ENCODE measurements around the gene RHEBL1.

RHEBL1 gene, protein sequence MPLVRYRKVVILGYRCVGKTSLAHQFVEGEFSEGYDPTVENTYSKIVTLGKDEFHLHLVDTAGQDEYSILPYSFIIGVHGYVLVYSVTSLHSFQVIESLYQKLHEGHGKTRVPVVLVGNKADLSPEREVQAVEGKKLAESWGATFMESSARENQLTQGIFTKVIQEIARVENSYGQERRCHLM

DNA sequence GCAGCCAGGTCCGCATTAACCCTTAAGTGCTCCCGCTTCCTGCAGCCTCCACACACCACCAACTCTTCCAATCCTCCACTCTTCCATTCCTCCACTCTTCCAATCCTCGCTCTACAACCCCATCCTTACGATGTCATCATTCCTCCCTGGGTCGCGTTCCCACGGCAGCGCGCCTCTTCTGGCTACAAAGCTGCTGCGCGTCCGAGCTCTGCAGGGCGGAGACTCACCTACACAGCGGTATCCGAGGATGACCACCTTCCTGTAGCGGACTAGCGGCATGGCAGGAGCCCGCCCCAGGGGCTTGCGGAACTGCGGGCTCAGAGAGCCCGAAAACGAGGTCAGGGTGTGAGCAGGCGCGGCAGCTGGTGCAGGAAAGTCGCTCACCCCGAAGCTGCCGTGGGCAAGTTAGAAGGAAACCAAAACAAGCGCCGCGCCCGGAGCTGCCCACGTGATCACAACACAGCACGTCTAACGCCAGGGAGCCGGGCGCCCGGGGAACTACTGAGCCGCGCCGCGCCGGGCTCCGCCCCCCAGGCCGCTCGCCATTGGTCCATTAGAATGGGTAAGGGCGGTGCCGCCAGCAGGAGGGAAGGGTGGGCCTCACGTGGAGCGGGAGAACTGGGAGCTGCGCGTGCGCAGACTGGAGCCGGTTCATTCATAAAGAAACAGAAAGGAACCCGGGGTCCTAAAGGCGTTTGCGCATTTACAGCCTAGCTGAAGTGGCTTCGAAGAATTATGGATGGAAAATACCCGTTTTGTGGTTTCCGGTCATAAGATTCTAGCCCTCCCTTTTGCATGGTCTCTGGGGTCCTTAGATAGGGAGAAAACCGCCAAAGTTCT lies at the start of gene RHEBL1:
TSS of gene RHEBL1 (minus strand) at position 473 of the 840 bp plus-strand sequence. CDS start at position 279, 194 bp downstream.
- peak; percentile 67 for DNase-seq (ENCODE audit: low read depth)

- DNase-seq (ENCODE audit: low read depth) = no peak
Measured at GRCh38 chr12:49111206-49111605, 41.4 kb upstream of the RHEBL1 start.

GRCh38 chr12:49110464-49111155 lies 40.8 kb upstream of the RHEBL1 start, which contains the start of gene LMBR1L:
Gene LMBR1L, minus strand, starts transcription at chr12:49110847. Its CDS starts 292 bp downstream, at chr12:49110555.
- DNase-seq (ENCODE audit: low read depth) = peak; percentile 88

DNA sequence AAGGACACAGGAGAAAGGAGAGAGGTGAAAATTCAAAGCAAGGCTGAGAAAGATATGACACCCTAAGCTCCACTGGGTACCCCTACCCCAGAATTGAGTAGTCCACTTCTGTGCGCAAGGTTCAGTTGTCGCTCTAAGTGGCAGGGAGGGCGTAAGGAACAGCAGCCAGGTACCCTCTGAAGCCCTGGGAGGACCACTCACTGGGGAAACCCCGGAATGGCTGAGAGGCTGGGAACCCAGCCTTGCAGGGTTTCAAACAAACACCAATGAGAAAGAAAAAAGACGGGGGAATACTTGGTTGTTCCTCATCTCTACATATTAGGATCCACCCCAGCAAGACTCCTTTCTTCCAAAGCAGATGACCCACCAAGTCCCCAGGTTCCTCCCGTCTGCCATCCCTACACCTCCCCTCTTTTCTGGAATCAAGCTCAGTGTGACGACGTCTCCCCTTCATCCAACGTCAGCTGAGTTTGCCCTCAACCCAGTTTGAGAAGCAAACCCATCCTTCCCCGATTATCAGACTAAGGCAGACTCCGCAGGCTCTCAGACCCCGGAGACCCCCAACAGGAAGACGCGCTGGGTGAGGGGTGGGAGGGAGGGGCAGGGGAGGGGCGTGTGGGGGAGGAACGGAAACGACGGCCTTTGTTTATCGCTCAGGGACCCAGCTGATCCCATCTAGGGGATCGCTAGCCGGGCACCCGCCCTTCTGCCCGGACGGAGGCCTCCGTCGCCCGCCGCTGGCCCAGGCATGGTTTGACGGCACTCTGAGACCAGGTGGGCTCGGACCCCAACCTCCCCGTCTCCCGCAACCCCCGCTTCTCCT lies 40.1 kb upstream of the RHEBL1 start:
- no peak for DNase-seq (ENCODE audit: low read depth)

- DNase-seq (ENCODE audit: low read depth) = no peak
Measured at GRCh38 chr12:49108958-49109404, 39.2 kb upstream of the RHEBL1 start.

GRCh38 chr12:49105504-49106084 lies 35.8 kb upstream of the RHEBL1 start:
- DNase-seq (ENCODE audit: low read depth) = no peak

- DNase-seq (ENCODE audit: low read depth) = no peak
Measured at GRCh38 chr12:49104822-49105221, 35.0 kb upstream of the RHEBL1 start.

DNA sequence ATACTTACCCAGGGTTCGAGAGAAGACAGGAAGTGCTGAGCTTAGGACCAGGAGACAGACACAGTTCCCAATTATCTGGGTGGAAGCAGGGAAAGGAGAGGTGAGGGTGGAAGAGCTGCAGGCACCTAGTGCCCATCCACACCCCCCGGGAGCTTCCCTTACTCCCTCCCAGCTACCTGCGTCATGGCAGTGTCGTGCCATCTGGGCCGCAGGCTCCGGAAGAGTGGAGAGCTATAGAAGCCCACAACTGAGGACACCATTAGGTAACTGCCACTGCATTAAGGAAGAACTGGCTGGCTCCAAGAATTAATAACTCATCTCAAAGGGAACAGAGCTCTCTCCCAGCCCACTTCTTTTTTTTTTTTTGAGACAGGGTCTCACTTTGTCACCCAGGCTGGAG lies 30.6 kb upstream of the RHEBL1 start:
- DNase-seq (ENCODE audit: low read depth) = no peak

DNA sequence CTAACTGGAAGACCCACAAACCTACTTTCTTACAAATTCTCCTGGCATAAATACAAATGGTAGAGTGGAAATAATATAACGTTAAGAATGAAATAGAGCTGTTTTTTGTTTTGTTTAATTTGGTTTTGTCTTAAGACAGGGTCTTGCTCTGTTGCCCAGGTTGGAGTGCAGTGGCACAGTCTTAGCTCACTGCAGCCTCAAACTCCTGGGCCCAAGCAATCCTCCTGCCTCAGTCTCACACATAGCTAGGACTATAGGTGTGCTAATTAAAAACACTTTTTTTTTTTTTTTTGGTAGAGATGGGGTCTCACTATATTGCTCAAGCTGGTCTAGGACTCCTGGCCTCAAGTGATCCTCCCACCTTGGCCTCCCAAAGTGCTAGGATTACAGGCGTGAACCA lies 28.9 kb upstream of the RHEBL1 start:
- no peak for DNase-seq (ENCODE audit: low read depth)

DNA sequence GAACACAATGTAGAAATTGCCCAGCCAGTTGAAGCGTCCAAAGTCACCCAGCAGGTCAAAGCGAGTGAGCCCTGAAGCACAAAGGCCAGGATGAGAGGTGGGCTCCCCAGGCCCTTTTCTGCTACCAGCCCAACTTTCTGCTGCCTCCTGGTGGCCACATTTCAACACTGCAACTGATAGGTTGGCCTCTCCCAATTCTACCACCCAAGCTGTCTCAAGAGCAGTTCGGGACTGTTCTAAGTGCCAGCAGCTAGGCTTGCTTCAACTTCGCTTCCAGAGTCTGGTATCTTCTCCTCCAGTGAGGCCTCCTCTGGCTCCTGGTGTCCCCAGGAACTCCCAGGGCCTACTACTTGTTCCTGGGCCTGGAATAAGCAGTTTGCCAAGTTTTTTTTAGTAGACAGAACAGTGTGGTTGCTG lies 28.3 kb upstream of the RHEBL1 start:
- DNase-seq (ENCODE audit: low read depth) = no peak

DNA sequence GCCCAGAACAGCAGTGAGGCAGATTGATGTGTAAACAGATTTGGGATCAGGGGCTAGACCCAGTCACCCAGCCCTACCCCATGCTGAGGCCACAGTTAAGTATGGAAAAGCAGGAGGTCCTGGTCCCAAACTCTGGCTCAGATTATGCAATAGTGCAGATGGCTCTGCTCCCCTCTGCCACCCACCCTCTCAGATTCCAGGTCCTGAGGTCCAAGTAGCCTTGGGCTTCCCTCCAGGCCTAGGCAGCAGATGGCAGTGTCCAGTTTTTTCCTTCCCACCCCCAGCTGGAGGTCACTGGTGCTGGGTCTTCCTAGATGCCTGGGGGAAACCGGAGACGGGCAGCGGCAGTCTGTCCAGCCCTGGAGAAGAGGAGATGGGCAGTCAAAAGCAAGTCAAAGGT lies 27.6 kb upstream of the RHEBL1 start:
- DNase-seq (ENCODE audit: low read depth) = no peak

DNA sequence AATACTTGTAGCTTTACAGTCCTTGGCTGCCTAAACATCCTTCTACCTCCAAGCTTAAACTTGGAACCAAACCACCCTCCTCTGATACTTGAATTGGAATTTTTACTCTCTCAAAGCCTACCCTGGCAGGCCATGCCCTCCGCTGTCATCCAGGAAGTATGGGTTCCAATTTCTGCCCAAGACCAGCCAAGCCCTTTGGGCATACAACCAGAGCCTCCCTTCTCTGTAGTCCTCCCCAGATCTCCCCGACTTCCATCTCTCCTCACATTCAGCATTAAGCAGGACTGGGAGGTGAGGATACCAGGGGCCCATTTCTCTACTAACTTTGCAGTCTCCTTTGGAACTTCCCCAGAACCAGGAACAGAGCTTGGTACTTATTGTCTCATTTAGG lies 25.2 kb upstream of the RHEBL1 start:
- no peak for DNase-seq (ENCODE audit: low read depth)

GRCh38 chr12:49094160-49094974 lies 24.6 kb upstream of the RHEBL1 start, which contains the start of gene DHH:
Gene DHH, minus strand, starts transcription at chr12:49094801. Its CDS starts 289 bp downstream, at chr12:49094512.
- DNase-seq (ENCODE audit: low read depth) = no peak

- DNase-seq (ENCODE audit: low read depth) = no peak
Measured at GRCh38 chr12:49093792-49094159, 24.0 kb upstream of the RHEBL1 start.

DNA sequence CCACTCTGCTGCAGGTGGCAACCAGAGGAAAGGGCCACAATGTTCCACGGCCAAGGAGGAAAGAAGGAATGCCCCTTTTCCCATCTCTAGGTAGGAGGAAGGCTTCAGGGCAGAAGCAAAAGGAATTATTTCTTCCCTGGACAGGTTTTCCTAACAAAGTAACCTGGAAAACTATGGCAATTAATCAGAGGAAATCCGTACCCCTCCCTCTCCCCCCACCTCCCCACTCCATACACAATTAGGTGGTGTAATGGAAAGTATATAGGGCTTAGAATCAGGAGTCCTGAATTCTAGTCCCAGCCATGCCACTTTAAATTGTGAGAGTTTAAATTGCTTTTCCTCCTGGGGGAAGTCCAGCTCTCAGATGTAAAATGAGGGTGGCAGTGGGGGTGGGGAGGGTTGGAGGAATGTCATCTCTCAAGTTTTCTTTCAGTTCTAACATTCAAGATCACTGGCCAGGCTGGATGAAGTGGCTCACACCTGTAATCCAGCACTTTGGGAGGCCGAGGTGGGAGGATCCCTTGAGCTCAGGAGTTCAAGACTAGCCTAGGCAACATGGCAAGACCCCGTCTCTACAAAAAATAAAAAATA lies 23.1 kb upstream of the RHEBL1 start:
- DNase-seq (ENCODE audit: low read depth) = no peak

- DNase-seq (ENCODE audit: low read depth) = no peak
Measured at GRCh38 chr12:49092086-49092815, 22.5 kb upstream of the RHEBL1 start.

GRCh38 chr12:49091836-49092085 lies 22.0 kb upstream of the RHEBL1 start:
- DNase-seq (ENCODE audit: low read depth) = no peak

DNA sequence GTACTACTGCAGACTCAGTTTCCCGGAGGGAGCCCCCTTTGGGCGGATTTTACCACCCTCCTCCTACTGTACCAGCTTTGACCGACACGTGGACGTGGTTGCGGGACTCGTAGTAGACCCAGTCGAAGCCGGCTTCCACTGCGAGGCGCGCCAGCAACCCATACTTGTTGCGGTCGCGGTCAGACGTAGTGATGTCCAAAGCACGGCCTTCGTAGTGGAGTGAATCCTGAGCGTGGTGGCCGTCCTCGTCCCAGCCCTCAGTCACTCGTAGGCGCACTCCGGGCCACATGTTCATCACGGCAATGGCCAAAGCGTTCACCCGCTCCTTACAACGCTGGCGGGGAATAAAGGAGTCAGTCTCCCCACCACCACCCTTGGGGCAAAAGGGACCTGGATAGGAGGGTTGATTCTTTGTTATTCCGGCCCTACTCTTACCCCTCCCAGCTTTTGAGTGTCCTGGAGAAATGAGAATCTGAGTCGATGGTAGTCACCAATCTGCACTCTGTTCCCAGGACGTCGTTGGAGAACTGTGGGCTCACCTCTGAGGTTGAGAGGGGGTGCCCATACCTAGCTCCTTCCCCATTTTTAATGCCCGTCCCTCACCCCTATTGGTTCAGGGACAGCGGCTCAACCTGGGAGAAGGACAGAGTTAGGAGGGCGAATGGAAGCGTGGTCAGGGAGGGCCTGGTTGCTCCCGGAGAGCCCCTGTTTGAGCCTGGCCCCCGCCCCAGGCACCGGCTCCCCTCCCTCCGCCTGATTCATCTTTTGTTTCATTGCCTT lies 21.5 kb upstream of the RHEBL1 start:
- no peak for DNase-seq (ENCODE audit: low read depth)
